HepG2 (cell line): ENCODE measurements around the gene HORMAD2. TPM values are rescaled to one million over a fixed set of nuclear protein-coding genes. Genes with fewer than 3 reads are reported as not detected.
A peak's percentile ranks its signal among the peaks of the same experiment; 100 is the strongest.

Source experiments
- ATAC-seq: fragments of 200-7000 bp; cut with Tn5 transposase; 3 replicates; pipeline ENCODE4 v1.9.1; 2020; ENCODE audit warnings: mild to moderate bottlenecking, moderate library complexity
- BruUV-seq: library from RNA; stranded (reverse); fragments of 400-500 nt; replicated peaks from 2 replicates; lab custom pipeline; 2021; lab: Mats Ljungman, UMichigan
- CTCF ChIA-PET: fragments of 300-600 bp; formaldehyde crosslinking; extraction: SDS; loops from one replicate; lab custom pipeline; 2021; ENCODE audit warnings: low total read pairs, inconsistent platforms, low intra/inter-chr PET ratio; lab: Yijun Ruan, JAX
- POLR2A ChIA-PET: fragments of 350-600 bp; sonication (Branson Sonifier 250); formaldehyde crosslinking; loops from one replicate; lab custom pipeline; 2020; ENCODE audit warnings: antibody characterized with exemption, inconsistent platforms; lab: Yijun Ruan, JAX
- DNase-seq: peaks from one replicate; pipeline ENCODE4 v3.0.0-alpha.2; 2015; ENCODE audit warnings: low spot score
- FAIRE-seq: peaks from 3 replicates; lab custom pipeline; 2011; peaks lifted over from hg19 to GRCh38; lab: Jason Lieb, UNC
- H2AFZ ChIP-seq: one replicate; pipeline ENCODE4 v1.6.1; 2011; ENCODE audit warnings: low read length, inconsistent platforms
- H3K27ac ChIP-seq: fragments of 300-600 bp; 3 replicates; pipeline ENCODE4 v1.8.0; 2011; ENCODE audit warnings: mixed run types, mild to moderate bottlenecking, mixed read lengths, low read length, inconsistent platforms; ENCODE audit not compliant: insufficient read depth; ENCODE audit errors: extremely low read length
- H3K27me3 ChIP-seq, 2 experiments: fragments of 200-600 bp in 1 of 2; 2 replicates in 1 of 2; 3 replicates in 1 of 2; pipeline versions ENCODE4 v1.6.0 to v1.8.0; 2011; ENCODE audit warnings: low read length in 2 of 2, mild to moderate bottlenecking in 2 of 2, moderate library complexity in 2 of 2, inconsistent platforms in 1 of 2; ENCODE audit not compliant: insufficient read depth in 2 of 2, control insufficient read depth in 1 of 2
- H3K36me3 ChIP-seq, 2 experiments: fragments of 200-600 bp in 1 of 2; replicated peaks in 1 of 2; 2 replicates in 1 of 2; 3 replicates in 1 of 2; pipeline versions ENCODE4 v1.5.1 to v1.8.0; 2011; ENCODE audit warnings: low read length in 2 of 2, inconsistent platforms in 1 of 2; ENCODE audit not compliant: insufficient read depth in 2 of 2, control insufficient read depth in 1 of 2
- H3K4me1 ChIP-seq: 2 replicates; pipeline ENCODE4 v1.5.1; 2012; ENCODE audit warnings: low read length, inconsistent platforms; ENCODE audit not compliant: insufficient read depth
- H3K4me2 ChIP-seq: 2 replicates; pipeline ENCODE4 v1.6.0; 2011; ENCODE audit warnings: low read depth, low read length, inconsistent platforms
- H3K4me3 ChIP-seq, 3 experiments: fragments of 200-600 bp in 1 of 3; sonication (generic), shearing (Covaris generic) in 1 of 3; replicated peaks in 1 of 3; 2 replicates each; pipeline ENCODE4 v1.5.1; 2011 to 2016; ENCODE audit warnings: low read length in 3 of 3, inconsistent platforms in 2 of 3, low read depth in 2 of 3, mild to moderate bottlenecking in 2 of 3, control low read depth in 1 of 3, mixed read lengths in 1 of 3; ENCODE audit not compliant: insufficient read depth in 1 of 3
- H3K79me2 ChIP-seq: one replicate; pipeline ENCODE4 v1.6.1; 2011; ENCODE audit warnings: low read length, inconsistent platforms; ENCODE audit not compliant: insufficient read depth
- H3K9ac ChIP-seq: 2 replicates; pipeline ENCODE4 v1.6.0; 2011; ENCODE audit warnings: mild to moderate bottlenecking, low read depth, low read length, inconsistent platforms; ENCODE audit not compliant: insufficient read depth
- H3K9me3 ChIP-seq: 2 replicates; pipeline ENCODE4 v1.5.1; 2012; ENCODE audit warnings: mild to moderate bottlenecking, low read length
- H4K20me1 ChIP-seq: 2 replicates; pipeline ENCODE4 v1.6.0; 2011; ENCODE audit warnings: inconsistent platforms, mild to moderate bottlenecking, low read length, moderate library complexity; ENCODE audit not compliant: insufficient read depth
- KLF16 ChIP-seq, 2 experiments: sonication (generic) in 1 of 2; formaldehyde crosslinking in 1 of 2; IDR thresholded peaks; 2 replicates each; pipeline versions ENCODE4 v1.6.1 to v1.8.0; 2016 to 2023; ENCODE audit warnings: missing genetic modification reagents in 2 of 2, missing compliant biosample characterization in 1 of 2
- TEAD3 ChIP-seq: optimal IDR thresholded peaks from 2 replicates; pipeline ENCODE3; 2016; ENCODE audit warnings: borderline replicate concordance
- USF2 ChIP-seq, 2 experiments: sonication (generic) in 1 of 2; formaldehyde crosslinking in 1 of 2; IDR thresholded peaks; 2 replicates each; pipeline versions ENCODE4 v1.5.1 to v1.6.1; 2011 to 2020; ENCODE audit warnings: borderline replicate concordance in 1 of 2, low read depth in 1 of 2, low read length in 1 of 2, mild to moderate bottlenecking in 1 of 2, missing genetic modification reagents in 1 of 2, moderate library complexity in 1 of 2
- ZNF276 ChIP-seq: sonication (generic); formaldehyde crosslinking; IDR thresholded peaks from 2 replicates; pipeline ENCODE4 v1.4.0; 2020; ENCODE audit warnings: mild to moderate bottlenecking, low read depth, missing genetic modification reagents
- WGBS: methylation state at CpG from one replicate; pipeline ENCODE4 v1.1.6; 2017; ENCODE audit warnings: low lambda C conversion rate; 5-methylcytosine and 5-hydroxymethylcytosine counted together
- in situ Hi-C: cut with HindIII; loops from 2 replicates; pipeline ENCODE4 v1.10.0; 2017; ENCODE audit warnings: low pct_unique_long_range_greater_than_20kb; ENCODE audit not compliant: extremely low pct_ligation_motif_present
- intact Hi-C: fragments of 100-400 bp; cut with micrococcal nuclease; formaldehyde crosslinking; loops from one replicate; pipeline ENCODE4 v1.10.0; 2022; ENCODE audit not compliant: unreplicated experiment
- polyA plus RNA-seq, 8 experiments: library from polyadenylated mRNA; depleted of rRNA in 3 of 8; stranded (reverse) in 7 of 8; unstranded in 1 of 8; fragments of >200 nt; fragmentation: Illumina TruSeq in 4 of 8; extraction: Trizol in 4 of 8; gene quantifications; 2 replicates each; pipeline versions ENCODE4 v1.2.1 to v1.2.3, GENCODE V29; 2011 to 2016; ENCODE audit warnings: low read depth in 4 of 8, missing spikeins in 1 of 8, mixed read lengths in 1 of 8; ENCODE audit not compliant: insufficient read depth in 1 of 8
- total RNA-seq, 5 experiments: library from RNA; depleted of rRNA; stranded (reverse); fragments of >200 nt; fragmentation: Illumina TruSeq; extraction: Trizol; gene quantifications; 2 replicates each; pipeline ENCODE4 v1.2.3, GENCODE V29; 2016; ENCODE audit warnings: low read depth in 1 of 5

The HORMAD2 gene
- total and polyA plus RNA-seq, 2 of the 13 experiments (the other 11 are each of a cell fraction or from before 2014, with no cell fraction given): not detected

GRCh38 chr22:30219049-30219654 lies 138.9 kb downstream of the HORMAD2 start:
- Histone ChIP-seq H3K9ac (no peak overlapping the region), H3K9me3 (no peaks in the 10 kb centered on the region), H3K4me3 (no peak overlapping the region), H4K20me1 (no peaks in the 10 kb centered on the region), H3K79me2 (no peaks in the 10 kb centered on the region), H3K27me3 (peaks cover 0 to 21% of the 10 kb centered on the region in 2 experiments; a peak in 3 of 5 replicates), H3K4me2 (no peak overlapping the region), H2AFZ (no peak overlapping the region), H3K27ac (no peak overlapping the region), H3K4me1 (peaks cover 45% of the 10 kb centered on the region), H3K36me3 (no peaks in the 10 kb centered on the region)
- FAIRE-seq (no peak), DNase-seq (no peak), ATAC-seq (no peak)
- no TSS peak for BruUV-seq
- ChIA-PET CTCF (no interaction called here), POLR2A (no interaction called here)
- intact Hi-C loops (no loop called here), in situ Hi-C loops (no loop called here)
- 88% methylated on average over 8 of the region's 8 CpGs for WGBS
- TF ChIP-seq TEAD3 (peak; percentile 60), ZNF276 (CRISPR knock-in tag) (no peak), KLF16 (CRISPR knock-in tag; IDR thresholded peaks at IDR 0.05) (no peak), USF2 (IDR thresholded peaks at IDR 0.05; ENCODE audit: low read depth, low read length) (0 out of 2 replicates have a peak, but pooled peaks have one; percentile 23), USF2 (CRISPR knock-in tag; IDR thresholded peaks at IDR 0.05; ENCODE audit: borderline replicate concordance) (no peak)
